GM23338 (cell line): ENCODE measurements around the gene LRP4.

Experiments
- CREB1 ChIP-seq: fragments of 250-450 bp; sonication (Bioruptor Pico); IDR thresholded peaks from 2 replicates; pipeline ENCODE4 v1.5.0; 2020; ENCODE audit warnings: low read depth, mild to moderate bottlenecking, moderate library complexity
- CTCF ChIP-seq, 2 experiments: fragments of 200-600 bp in 1 of 2; sonication (generic) in 1 of 2; conservative IDR thresholded peaks; 2 replicates each; pipeline versions ENCODE4 v1.5.1 to v1.6.1; 2016 to 2017; ENCODE audit warnings: antibody characterized with exemption in 2 of 2, low read depth in 2 of 2, mild to moderate bottlenecking in 2 of 2, moderate library complexity in 1 of 2
- EZH2 ChIP-seq: fragments of 200-600 bp; sonication (generic); IDR thresholded peaks from one replicate; pipeline ENCODE4 v1.8.0; 2017; ENCODE audit warnings: antibody characterized with exemption, mild to moderate bottlenecking, low read depth; ENCODE audit not compliant: unreplicated experiment
- EZH2phosphoT487 ChIP-seq: fragments of 200-600 bp; sonication (generic); IDR thresholded peaks from one replicate; pipeline ENCODE4 v1.8.1; 2018; ENCODE audit warnings: antibody characterized with exemption; ENCODE audit not compliant: unreplicated experiment
- POLR2AphosphoS5 ChIP-seq: IDR thresholded peaks from 2 replicates; pipeline ENCODE4 v1.6.1; 2016; ENCODE audit warnings: antibody characterized with exemption, low read depth
- REST ChIP-seq: IDR thresholded peaks from one replicate; pipeline ENCODE4 v1.6.1; 2018; ENCODE audit warnings: antibody characterized with exemption; ENCODE audit not compliant: unreplicated experiment
- ZNF114 ChIP-seq: fragments of 250-450 bp; sonication (Bioruptor Pico); IDR thresholded peaks from 2 replicates; pipeline ENCODE4 v1.5.0; 2020; ENCODE audit warnings: mild to moderate bottlenecking, moderate library complexity

GRCh38 chr11:46846510-46846830, 71.9 kb downstream of the LRP4 start:
- TF ChIP-seq CTCF (conservative IDR thresholded peaks at IDR 0.05; ENCODE audit: low read depth in 2 of 2) (no peak), ZNF114 (CRISPR knock-in tag) (no peak), EZH2 (no peak), REST (no peak), EZH2phosphoT487 (no peak), POLR2AphosphoS5 (no peak), CREB1 (CRISPR knock-in tag) (no peak)
